Neural cell (in vitro differentiated cells): ENCODE data around the gene RAP1GAP2.

Experiments
- EP300 ChIP-seq: fragments of 450-650 bp; conservative IDR thresholded peaks from 2 replicates; pipeline ENCODE4 v1.6.1; 2014; ENCODE audit warnings: antibody characterized with exemption, mild to moderate bottlenecking, moderate library complexity; ENCODE audit not compliant: poor library complexity, severe bottlenecking
- POLR2AphosphoS5 ChIP-seq: IDR thresholded peaks from 2 replicates; pipeline ENCODE4 v1.6.1; 2012
- RAD21 ChIP-seq: fragments of 450-650 bp; conservative IDR thresholded peaks from 2 replicates; pipeline ENCODE4 v1.6.1; 2014; ENCODE audit warnings: antibody characterized with exemption, mild to moderate bottlenecking, moderate library complexity
- SMC3 ChIP-seq: fragments of 450-650 bp; conservative IDR thresholded peaks from 2 replicates; pipeline ENCODE4 v1.6.1; 2014; ENCODE audit warnings: antibody characterized with exemption, mild to moderate bottlenecking, moderate library complexity; ENCODE audit not compliant: poor library complexity
- TF ChIP-seq, protein P1 (sequence below): fragments of 450-650 bp; IDR thresholded peaks from 2 replicates; pipeline ENCODE4 v1.5.1; 2014; ENCODE audit warnings: antibody characterized with exemption, mild to moderate bottlenecking, moderate library complexity; ENCODE audit not compliant: poor library complexity, severe bottlenecking
- TF ChIP-seq, protein P2 (sequence below): IDR thresholded peaks from 2 replicates; pipeline ENCODE4 v1.6.1; 2012; ENCODE audit warnings: borderline replicate concordance

DNA sequence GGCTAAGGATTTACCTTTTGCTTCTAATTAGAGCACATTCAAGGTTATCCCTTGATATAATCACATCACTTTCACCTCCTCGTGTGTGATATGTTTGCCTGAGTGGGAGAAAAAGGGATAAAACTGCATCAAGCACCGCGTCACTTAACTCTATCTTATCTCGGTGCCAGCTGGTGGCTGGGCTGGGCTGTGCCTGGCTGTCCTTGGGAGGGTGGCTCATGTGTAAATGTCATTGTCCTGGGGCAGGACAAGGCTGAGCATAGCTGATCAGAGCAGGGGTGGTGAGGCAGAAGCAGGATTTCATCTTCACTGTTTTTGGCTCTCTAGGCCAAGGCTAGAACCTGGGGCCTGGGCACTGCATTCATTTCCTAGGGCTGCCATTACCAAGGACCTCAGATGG is 105.3 kb downstream of the RAP1GAP2 start:
- TF ChIP-seq EP300 (no peak), RAD21 (no peak), POLR2AphosphoS5 (no peak), SMC3 (no peak)
- TF ChIP-seq, protein P1, sequence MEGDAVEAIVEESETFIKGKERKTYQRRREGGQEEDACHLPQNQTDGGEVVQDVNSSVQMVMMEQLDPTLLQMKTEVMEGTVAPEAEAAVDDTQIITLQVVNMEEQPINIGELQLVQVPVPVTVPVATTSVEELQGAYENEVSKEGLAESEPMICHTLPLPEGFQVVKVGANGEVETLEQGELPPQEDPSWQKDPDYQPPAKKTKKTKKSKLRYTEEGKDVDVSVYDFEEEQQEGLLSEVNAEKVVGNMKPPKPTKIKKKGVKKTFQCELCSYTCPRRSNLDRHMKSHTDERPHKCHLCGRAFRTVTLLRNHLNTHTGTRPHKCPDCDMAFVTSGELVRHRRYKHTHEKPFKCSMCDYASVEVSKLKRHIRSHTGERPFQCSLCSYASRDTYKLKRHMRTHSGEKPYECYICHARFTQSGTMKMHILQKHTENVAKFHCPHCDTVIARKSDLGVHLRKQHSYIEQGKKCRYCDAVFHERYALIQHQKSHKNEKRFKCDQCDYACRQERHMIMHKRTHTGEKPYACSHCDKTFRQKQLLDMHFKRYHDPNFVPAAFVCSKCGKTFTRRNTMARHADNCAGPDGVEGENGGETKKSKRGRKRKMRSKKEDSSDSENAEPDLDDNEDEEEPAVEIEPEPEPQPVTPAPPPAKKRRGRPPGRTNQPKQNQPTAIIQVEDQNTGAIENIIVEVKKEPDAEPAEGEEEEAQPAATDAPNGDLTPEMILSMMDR = no peak
- TF ChIP-seq, protein P2, sequence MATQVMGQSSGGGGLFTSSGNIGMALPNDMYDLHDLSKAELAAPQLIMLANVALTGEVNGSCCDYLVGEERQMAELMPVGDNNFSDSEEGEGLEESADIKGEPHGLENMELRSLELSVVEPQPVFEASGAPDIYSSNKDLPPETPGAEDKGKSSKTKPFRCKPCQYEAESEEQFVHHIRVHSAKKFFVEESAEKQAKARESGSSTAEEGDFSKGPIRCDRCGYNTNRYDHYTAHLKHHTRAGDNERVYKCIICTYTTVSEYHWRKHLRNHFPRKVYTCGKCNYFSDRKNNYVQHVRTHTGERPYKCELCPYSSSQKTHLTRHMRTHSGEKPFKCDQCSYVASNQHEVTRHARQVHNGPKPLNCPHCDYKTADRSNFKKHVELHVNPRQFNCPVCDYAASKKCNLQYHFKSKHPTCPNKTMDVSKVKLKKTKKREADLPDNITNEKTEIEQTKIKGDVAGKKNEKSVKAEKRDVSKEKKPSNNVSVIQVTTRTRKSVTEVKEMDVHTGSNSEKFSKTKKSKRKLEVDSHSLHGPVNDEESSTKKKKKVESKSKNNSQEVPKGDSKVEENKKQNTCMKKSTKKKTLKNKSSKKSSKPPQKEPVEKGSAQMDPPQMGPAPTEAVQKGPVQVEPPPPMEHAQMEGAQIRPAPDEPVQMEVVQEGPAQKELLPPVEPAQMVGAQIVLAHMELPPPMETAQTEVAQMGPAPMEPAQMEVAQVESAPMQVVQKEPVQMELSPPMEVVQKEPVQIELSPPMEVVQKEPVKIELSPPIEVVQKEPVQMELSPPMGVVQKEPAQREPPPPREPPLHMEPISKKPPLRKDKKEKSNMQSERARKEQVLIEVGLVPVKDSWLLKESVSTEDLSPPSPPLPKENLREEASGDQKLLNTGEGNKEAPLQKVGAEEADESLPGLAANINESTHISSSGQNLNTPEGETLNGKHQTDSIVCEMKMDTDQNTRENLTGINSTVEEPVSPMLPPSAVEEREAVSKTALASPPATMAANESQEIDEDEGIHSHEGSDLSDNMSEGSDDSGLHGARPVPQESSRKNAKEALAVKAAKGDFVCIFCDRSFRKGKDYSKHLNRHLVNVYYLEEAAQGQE = no peak
